Cardiac muscle cell (in vitro differentiated cells and primary cell): ENCODE results near the gene CHRNB1. TPM values are rescaled to one million over a fixed set of nuclear protein-coding genes. Genes with fewer than 3 reads are reported as not detected.

Source experiments
- DNase-seq, 2 donors: peaks; one replicate each; pipeline versions ENCODE4 v3.0.0 to v3.0.0-alpha.2; 2010 to 2017; ENCODE audit warnings: low read depth in 1 of 2, low spot score in 1 of 2
- H3K27ac ChIP-seq: fragments of 200-600 bp; sonication (generic); 2 replicates; pipeline ENCODE4 v1.5.1; 2016
- H3K27me3 ChIP-seq: fragments of 200-600 bp; sonication (generic); 2 replicates; pipeline ENCODE4 v1.6.0; 2016; ENCODE audit warnings: control low read depth
- H3K36me3 ChIP-seq: fragments of 200-600 bp; sonication (generic); 2 replicates; pipeline ENCODE4 v1.5.1; 2016; ENCODE audit warnings: control low read depth
- H3K4me1 ChIP-seq: fragments of 200-600 bp; sonication (generic); 2 replicates; pipeline ENCODE4 v1.8.1; 2017; ENCODE audit warnings: low read depth, mild to moderate bottlenecking, mixed run types
- H3K4me3 ChIP-seq: fragments of 200-600 bp; sonication (generic); 2 replicates; pipeline ENCODE4 v1.5.1; 2016; ENCODE audit warnings: mild to moderate bottlenecking
- H3K9me3 ChIP-seq: fragments of 200-600 bp; sonication (generic); 2 replicates; pipeline ENCODE4 v1.5.1; 2017; ENCODE audit warnings: low read depth, mild to moderate bottlenecking, control low read depth
- CTCF ChIP-seq: IDR thresholded peaks from 2 replicates; pipeline ENCODE4 v1.5.1; 2012; ENCODE audit warnings: low read depth, mild to moderate bottlenecking, low read length
- polyA plus RNA-seq: library from polyadenylated mRNA; unstranded; fragments of >200 nt; fragmentation: Nextera tagmentation; extraction: Ambion mirVana; gene quantifications from 2 replicates; pipeline ENCODE4 v1.2.1, GENCODE V29; 2016
- total RNA-seq: library from RNA; depleted of rRNA; stranded (reverse); fragments of >200 nt; gene quantifications from 2 replicates; pipeline ENCODE4 v1.2.3, GENCODE V29; 2016

Gene CHRNB1
- total and polyA plus RNA-seq, 2 experiments from 2014 or later: 8.5 to 28.6 TPM

- DNase-seq: no peak
- Histone ChIP-seq H3K36me3 (peaks cover 4% of the 10 kb centered on the region), H3K27me3 (no peaks in the 10 kb centered on the region)
Measured at GRCh38 chr17:7491583-7491982, 46.7 kb downstream of the CHRNB1 start.

GRCh38 chr17:7493941-7494340 is 49.1 kb downstream of the CHRNB1 start:
- Histone ChIP-seq H3K4me3 (no peak overlapping the region), H3K4me1 (no peaks in the 10 kb centered on the region), H3K9me3 (no peaks in the 10 kb centered on the region), H3K36me3 (peaks cover 22% of the 10 kb centered on the region), H3K27ac (no peak overlapping the region), H3K27me3 (no peaks in the 10 kb centered on the region)
- no peak for DNase-seq
- TF ChIP-seq CTCF: no peak

More at GRCh38 chr17:7491583-7491982, 46.7 kb downstream of the CHRNB1 start:
- Histone ChIP-seq H3K9me3 (no peaks in the 10 kb centered on the region), H3K4me1 (peaks cover 3% of the 10 kb centered on the region), H3K4me3 (no peak overlapping the region), H3K27ac (no peak overlapping the region)
- TF ChIP-seq CTCF: no peak

- Histone ChIP-seq H3K36me3 (peaks cover 39% of the 10 kb centered on the region), H3K27ac (no peak overlapping the region), H3K27me3 (no peaks in the 10 kb centered on the region), H3K4me3 (no peak overlapping the region), H3K4me1 (no peaks in the 10 kb centered on the region), H3K9me3 (no peaks in the 10 kb centered on the region)
- DNase-seq: no peak
- no peak for TF ChIP-seq CTCF
Measured at GRCh38 chr17:7495906-7496434, 51.1 kb downstream of the CHRNB1 start.

GRCh38 chr17:7496470-7497183 is 51.8 kb downstream of the CHRNB1 start:
- DNase-seq: no peak
- Histone ChIP-seq H3K36me3 (peaks cover 43% of the 10 kb centered on the region), H3K27ac (no peak overlapping the region), H3K4me3 (no peak overlapping the region), H3K4me1 (no peaks in the 10 kb centered on the region), H3K27me3 (no peaks in the 10 kb centered on the region), H3K9me3 (no peaks in the 10 kb centered on the region)
- no peak for TF ChIP-seq CTCF

GRCh38 chr17:7497228-7497627 is 52.4 kb downstream of the CHRNB1 start:
- H3K4me3 ChIP-seq: no peak overlapping the region
- H3K4me1 ChIP-seq: no peaks in the 10 kb centered on the region
- peaks cover 48% of the 10 kb centered on the region for H3K36me3 ChIP-seq
- no peaks in the 10 kb centered on the region for H3K9me3 ChIP-seq
- H3K27me3 ChIP-seq: no peaks in the 10 kb centered on the region
- no peak for DNase-seq
- no peak overlapping the region for H3K27ac ChIP-seq
- no peak for TF ChIP-seq CTCF
